ENCODE results near the gene PFDN1. TPM values are rescaled to one million over a fixed set of nuclear protein-coding genes. Genes with fewer than 3 reads are reported as not detected.

Gene PFDN1
- total RNA-seq, 1 experiment from 2014 or later: 48.9 TPM

DNA sequence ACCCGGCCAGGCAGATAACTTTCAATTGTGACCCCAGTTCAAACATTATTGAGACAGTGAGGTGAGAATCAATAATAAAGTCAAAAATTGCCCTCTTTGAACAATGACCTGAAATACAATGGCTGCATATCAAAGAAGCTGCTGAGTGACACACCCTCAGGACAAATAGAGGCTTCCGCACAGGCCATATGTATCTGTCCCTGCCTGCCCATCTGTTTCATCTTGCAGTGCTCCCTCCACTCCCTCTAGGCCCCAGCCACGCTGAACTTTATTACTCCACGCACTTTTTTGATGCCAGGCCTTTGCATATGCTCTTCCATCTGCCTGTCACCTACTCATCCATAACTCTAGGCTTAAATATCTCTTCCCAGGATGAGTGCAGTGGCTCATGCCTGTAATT, 15.9 kb upstream of the PFDN1 start:
- no peak for ATAC-seq
- ChIA-PET RAD21 (ENCODE audit: low non-redundant PET in 1 of 2, low total read pairs in 2 of 2, uncharacterized antibody in 2 of 2, unreplicated experiment in 2 of 2) (no interaction called here), CTCF (no interaction called here), POLR2A (no interaction called here)
- no peak for DNase-seq (ENCODE audit: low read depth, low spot score)
- Histone ChIP-seq H3K4me3 (replicated peaks in 1 of 2; ENCODE audit: low read depth in 1 of 2, low read length in 2 of 2) (no peak overlapping the region), H4K20me1 (ENCODE audit: insufficient read depth) (no peaks in the 10 kb centered on the region), H3K9me3 (ENCODE audit: control insufficient read depth in 1 of 2, insufficient read depth in 1 of 2, low read depth in 1 of 2, low read length in 2 of 2) (no peaks in the 10 kb centered on the region), H3K4me2 (ENCODE audit: low read length) (no peak overlapping the region), H3K9me2 (ENCODE audit: insufficient read depth) (no peaks in the 10 kb centered on the region), H3K4me1 (ENCODE audit: control insufficient read depth in 1 of 2, insufficient read depth in 2 of 2, low read length in 2 of 2) (peaks cover 9 to 18% of the 10 kb centered on the region in 2 experiments), H3K79me2 (ENCODE audit: insufficient read depth, low read length) (no peaks in the 10 kb centered on the region), H2AFZ (ENCODE audit: low read depth, low read length, poor library complexity, severe bottlenecking) (no peak overlapping the region), H3K9ac (ENCODE audit: low read length) (no peak overlapping the region), H3K27ac (ENCODE audit: low read depth, low read length) (no peak overlapping the region), H3K36me3 (ENCODE audit: control insufficient read depth in 1 of 2, insufficient read depth in 2 of 2, low read length in 2 of 2) (no peaks in the 10 kb centered on the region), H3K27me3 (ENCODE audit: insufficient read depth, low read length) (no peaks in the 10 kb centered on the region)
- intact Hi-C loops (cut with micrococcal nuclease): no loop called here
- no peak for TF ChIP-seq RAD21 (IDR thresholded peaks at IDR 0.05; ENCODE audit: low read depth)
- no peak for TF ChIP-seq CEBPB (IDR thresholded peaks at IDR 0.05; ENCODE audit: low read depth)
- no TSS peak for BruUV-seq (replicated peaks)

DNA sequence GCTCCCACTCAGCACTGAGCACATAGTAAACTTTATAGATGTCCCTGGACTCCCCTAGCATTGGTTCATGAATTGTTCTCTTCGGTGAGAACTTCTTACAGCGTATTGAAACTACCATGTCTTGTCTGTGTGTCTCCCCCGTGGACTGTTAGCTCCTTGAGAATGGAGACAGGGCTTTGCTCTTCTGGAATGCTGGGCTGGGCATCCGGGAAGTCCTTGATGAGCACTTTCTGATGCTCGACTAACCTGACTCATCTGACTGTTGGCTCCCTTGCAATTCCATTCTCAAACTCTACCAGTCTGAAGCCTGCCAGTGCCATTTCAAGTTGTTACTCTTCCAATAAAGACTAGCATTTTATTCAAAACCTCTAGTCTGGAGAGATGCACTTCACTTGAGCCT, 15.0 kb upstream of the PFDN1 start:
- no peaks in the 10 kb centered on the region for H3K9me2 ChIP-seq (ENCODE audit: insufficient read depth)
- no TSS peak for BruUV-seq (replicated peaks)
- TF ChIP-seq SIN3A (IDR thresholded peaks at IDR 0.05; ENCODE audit: low read depth) (no peak), SP1 (IDR thresholded peaks at IDR 0.05; ENCODE audit: low read depth) (no peak), ZNF274 (IDR thresholded peaks at IDR 0.05; ENCODE audit: low read depth, low read length) (no peak)
- H3K79me2 ChIP-seq (ENCODE audit: insufficient read depth, low read length): no peaks in the 10 kb centered on the region
- H3K27me3 ChIP-seq (ENCODE audit: insufficient read depth, low read length): no peaks in the 10 kb centered on the region
- no peak overlapping the region for H3K9ac ChIP-seq (ENCODE audit: low read length)
- CTCF ChIA-PET: interaction anchor here (1.1 kb wide), 1 partner anchor 34 kb away, joined by 3 read pairs; no protein-coding TSS in a partner anchor
- DNase-seq (ENCODE audit: low read depth, low spot score) (no peak), ATAC-seq (peak; percentile 38; the same call in 1 of the 2 replicates)
- no peaks in the 10 kb centered on the region for H3K36me3 ChIP-seq (ENCODE audit: control insufficient read depth in 1 of 2, insufficient read depth in 2 of 2, low read length in 2 of 2)
- intact Hi-C loops (cut with micrococcal nuclease): no loop called here
- peaks cover under 1 to 9% of the 10 kb centered on the region in 2 experiments; a peak in 3 of 4 replicates for H3K4me1 ChIP-seq (ENCODE audit: control insufficient read depth in 1 of 2, insufficient read depth in 2 of 2, low read length in 2 of 2)
- RAD21 ChIA-PET (ENCODE audit: low non-redundant PET in 1 of 2, low total read pairs in 2 of 2, uncharacterized antibody in 2 of 2, unreplicated experiment in 2 of 2): no interaction called here
- no peaks in the 10 kb centered on the region for H3K9me3 ChIP-seq (ENCODE audit: control insufficient read depth in 1 of 2, insufficient read depth in 1 of 2, low read depth in 1 of 2, low read length in 2 of 2)
- H4K20me1 ChIP-seq (ENCODE audit: insufficient read depth): no peaks in the 10 kb centered on the region
- no peak overlapping the region for H3K27ac ChIP-seq (ENCODE audit: low read depth, low read length)
- POLR2A ChIA-PET: no interaction called here
- H3K4me3 ChIP-seq (replicated peaks in 1 of 2; ENCODE audit: low read depth in 1 of 2, low read length in 2 of 2): no peak overlapping the region
- no peak overlapping the region for H3K4me2 ChIP-seq (ENCODE audit: low read length)
- H2AFZ ChIP-seq (ENCODE audit: low read depth, low read length, poor library complexity, severe bottlenecking): no peak overlapping the region
